ENCODE results near the gene PTPRH. TPM values are rescaled to one million over a fixed set of nuclear protein-coding genes. Genes with fewer than 3 reads are reported as not detected.
A peak's percentile ranks its signal among the peaks of the same experiment; 100 is the strongest.

The PTPRH gene
- total RNA-seq, 2 experiments from 2014 or later: not detected

- Histone ChIP-seq H3K4me3 (ENCODE audit: low read length) (no peak overlapping the region), H3K36me3 (ENCODE audit: insufficient read depth, low read length) (no peaks in the 10 kb centered on the region), H3K4me1 (ENCODE audit: insufficient read depth, low read length) (peaks cover 42% of the 10 kb centered on the region), H3K27ac (ENCODE audit: low read depth in 1 of 2, low read length in 2 of 2) (no peak overlapping the region), H3K27me3 (ENCODE audit: control insufficient read depth in 1 of 2, insufficient read depth in 2 of 2, low read length in 2 of 2) (peaks cover 75 to 78% of the 10 kb centered on the region in 2 experiments), H3K9me3 (ENCODE audit: control insufficient read depth in 1 of 2, insufficient read depth in 1 of 2, low read length in 2 of 2) (peaks cover 0 to 54% of the 10 kb centered on the region in 2 experiments)
- H3K9me3 Mint-ChIP-seq: no peaks in the 10 kb centered on the region
- ChIA-PET CTCF (no interaction called here), POLR2A (no interaction called here)
- peaks cover 43% of the 10 kb centered on the region for H3K4me1 Mint-ChIP-seq (ENCODE audit: low read depth)
- intact Hi-C loops (cut with DNase I, micrococcal nuclease): loop anchor here (5.0 to 10.0 kb wide), 3 partner anchors 80 to 127 kb away; partner anchors contain the start of gene PPP6R1 (in 2 of the 2)
- H3K4me3 Mint-ChIP-seq: no peak overlapping the region
- peaks cover 93% of the 10 kb centered on the region for H3K27me3 Mint-ChIP-seq
- TF ChIP-seq CTCF (IDR thresholded peaks at IDR 0.05): no peak
- no peaks in the 10 kb centered on the region for H3K36me3 Mint-ChIP-seq (ENCODE audit: low read depth)
- ATAC-seq (ENCODE audit: poor library complexity) (no peak), DNase-seq (no peak)
- no peak overlapping the region for H3K27ac Mint-ChIP-seq
Observed at GRCh38 chr19:55175117-55175867, 34.0 kb downstream of the PTPRH start.

- H3K36me3 ChIP-seq (ENCODE audit: insufficient read depth, low read length): no peaks in the 10 kb centered on the region
- Mint-ChIP-seq H3K9me3 (no peaks in the 10 kb centered on the region), H3K27ac (no peak overlapping the region), H3K27me3 (peaks cover 92% of the 10 kb centered on the region), H3K4me3 (peak overlapping the region; percentile 43), H3K36me3 (ENCODE audit: low read depth) (no peaks in the 10 kb centered on the region), H3K4me1 (ENCODE audit: low read depth) (peaks cover 39% of the 10 kb centered on the region)
- POLR2A ChIA-PET: no interaction called here
- intact Hi-C loops (cut with DNase I, micrococcal nuclease): loop anchor here (5.0 to 10.0 kb wide), 3 partner anchors 80 to 128 kb away; partner anchors contain the start of gene PPP6R1 (in 2 of the 2)
- peaks cover 35% of the 10 kb centered on the region for H3K4me1 ChIP-seq (ENCODE audit: insufficient read depth, low read length)
- no peak overlapping the region for H3K27ac ChIP-seq (ENCODE audit: low read depth in 1 of 2, low read length in 2 of 2)
- peaks cover 0 to 51% of the 10 kb centered on the region in 2 experiments for H3K9me3 ChIP-seq (ENCODE audit: control insufficient read depth in 1 of 2, insufficient read depth in 1 of 2, low read length in 2 of 2)
- H3K4me3 ChIP-seq (ENCODE audit: low read length): no peak overlapping the region
- no peak for DNase-seq
- no peak for TF ChIP-seq CTCF (IDR thresholded peaks at IDR 0.05)
- no peak for ATAC-seq (ENCODE audit: poor library complexity)
- CTCF ChIA-PET: no interaction called here
- peaks cover 77 to 82% of the 10 kb centered on the region in 2 experiments for H3K27me3 ChIP-seq (ENCODE audit: control insufficient read depth in 1 of 2, insufficient read depth in 2 of 2, low read length in 2 of 2)
Observed at GRCh38 chr19:55174425-55175116, 34.7 kb downstream of the PTPRH start.

- H3K27me3 Mint-ChIP-seq: peaks cover 92% of the 10 kb centered on the region
- peaks cover 33% of the 10 kb centered on the region for H3K4me1 Mint-ChIP-seq (ENCODE audit: low read depth)
- intact Hi-C loops (cut with DNase I, micrococcal nuclease): loop anchor here in 1 of 2 experiments (10.0 kb wide), 1 partner anchor 81 kb away; the partner anchor contains the start of gene PPP6R1
- H3K9me3 ChIP-seq (ENCODE audit: control insufficient read depth in 1 of 2, insufficient read depth in 1 of 2, low read length in 2 of 2): peaks cover 0 to 45% of the 10 kb centered on the region in 2 experiments
- H3K4me3 Mint-ChIP-seq: peak overlapping the region; percentile 48
- no peak overlapping the region for H3K27ac ChIP-seq (ENCODE audit: low read depth in 1 of 2, low read length in 2 of 2)
- no peak for TF ChIP-seq CTCF (IDR thresholded peaks at IDR 0.05)
- no peaks in the 10 kb centered on the region for H3K36me3 Mint-ChIP-seq (ENCODE audit: low read depth)
- no peaks in the 10 kb centered on the region for H3K36me3 ChIP-seq (ENCODE audit: insufficient read depth, low read length)
- no peaks in the 10 kb centered on the region for H3K9me3 Mint-ChIP-seq
- H3K27me3 ChIP-seq (ENCODE audit: control insufficient read depth in 1 of 2, insufficient read depth in 2 of 2, low read length in 2 of 2): peaks cover 77 to 83% of the 10 kb centered on the region in 2 experiments
- ChIA-PET POLR2A (interaction anchor here (0.7 kb wide), 1 partner anchor 14 kb away, joined by 3 read pairs; no protein-coding TSS in a partner anchor), CTCF (no interaction called here)
- peak in 5 of 14 experiments; percentile 4 to 56 (median 34) for DNase-seq
- H3K4me3 ChIP-seq (ENCODE audit: low read length): peak overlapping the region; percentile 40
- H3K4me1 ChIP-seq (ENCODE audit: insufficient read depth, low read length): peaks cover 28% of the 10 kb centered on the region
- no peak overlapping the region for H3K27ac Mint-ChIP-seq
- ATAC-seq (ENCODE audit: poor library complexity): peak; percentile 61
Observed at GRCh38 chr19:55173714-55174409, 35.4 kb downstream of the PTPRH start.

Measured in CD4-positive, alpha-beta T cell (primary cell).